Middle frontal gyrus (tissue), 1 donor: ENCODE data around the gene CKAP2L.

Experiments used
- DNase-seq: peaks from one replicate; pipeline ENCODE4 v3.0.0-alpha.2; 2015; ENCODE audit warnings: low spot score; ENCODE audit errors: extremely low spot score

CKAP2L gene

GRCh38 chr2:112792419-112792818, 28.0 kb upstream of the CKAP2L start:
- no peak for DNase-seq

- no peak for DNase-seq
These were observed 27.4 kb upstream of the CKAP2L start for GRCh38 chr2:112791693-112792230.

- DNase-seq, result no peak
These were observed 26.6 kb upstream of the CKAP2L start for GRCh38 chr2:112791019-112791418.

GRCh38 chr2:112790305-112790704, 25.9 kb upstream of the CKAP2L start:
- no peak for DNase-seq

- DNase-seq, result no peak
These were observed 24.8 kb upstream of the CKAP2L start for GRCh38 chr2:112789186-112789585.

GRCh38 chr2:112788653-112789052, 24.2 kb upstream of the CKAP2L start:
- DNase-seq, result no peak

GRCh38 chr2:112787729-112788393, 23.5 kb upstream of the CKAP2L start:
- DNase-seq, result no peak

GRCh38 chr2:112787294-112787693, 22.9 kb upstream of the CKAP2L start:
- DNase-seq, result no peak

GRCh38 chr2:112784199-112785189, 20.1 kb upstream of the CKAP2L start, which contains the start of gene IL1A:
Gene IL1A, minus strand, starts transcription at chr2:112784493. Its CDS starts 723 bp downstream, at chr2:112783770.
- DNase-seq, result no peak

GRCh38 chr2:112783187-112783714, 18.8 kb upstream of the CKAP2L start:
- DNase-seq, result no peak

GRCh38 chr2:112782234-112782799, 17.9 kb upstream of the CKAP2L start:
- DNase-seq, result no peak

GRCh38 chr2:112779598-112779997, 15.2 kb upstream of the CKAP2L start:
- no peak for DNase-seq

GRCh38 chr2:112777036-112777435, 12.6 kb upstream of the CKAP2L start:
- DNase-seq, result no peak

GRCh38 chr2:112776113-112776512, 11.7 kb upstream of the CKAP2L start:
- DNase-seq, result no peak

GRCh38 chr2:112774536-112775285, 10.3 kb upstream of the CKAP2L start:
- no peak for DNase-seq

GRCh38 chr2:112773556-112773955, 9.1 kb upstream of the CKAP2L start:
- no peak for DNase-seq

GRCh38 chr2:112772911-112773475, 8.6 kb upstream of the CKAP2L start:
- DNase-seq, result no peak

- DNase-seq, result no peak
These were observed 7.9 kb upstream of the CKAP2L start for GRCh38 chr2:112772322-112772721.

- no peak for DNase-seq
These were observed 4.0 kb upstream of the CKAP2L start for GRCh38 chr2:112768432-112768831.

GRCh38 chr2:112767693-112768330, 3.4 kb upstream of the CKAP2L start:
- DNase-seq, result no peak
